CD4-positive, alpha-beta T cell treated with Interleukin-4 for 4 hours (primary cell): Measurements from ENCODE around the gene KLHL22.
A peak's percentile ranks its signal among the peaks of the same experiment; 100 is the strongest.
"Not testable (repeated sequence)": the region's sequence is repeated elsewhere in the genome, so short reads cannot be mapped to it uniquely, and the experiment has no call there.

Experiments used
- DNase-seq: peaks from one replicate; pipeline ENCODE4 v3.0.0-alpha.2; 2020

Gene KLHL22

GRCh38 chr22:20523086-20523983 is 27.7 kb upstream of the KLHL22 start:
- DNase-seq: peak; percentile 20

GRCh38 chr22:20522134-20523004 is 26.8 kb upstream of the KLHL22 start:
- no peak for DNase-seq

GRCh38 chr22:20520093-20520511 is 24.5 kb upstream of the KLHL22 start:
- peak; percentile 59 for DNase-seq

GRCh38 chr22:20519558-20519957 is 24.0 kb upstream of the KLHL22 start:
- DNase-seq: no peak

- no peak for DNase-seq
Measured at GRCh38 chr22:20517841-20518592, 22.4 kb upstream of the KLHL22 start.

GRCh38 chr22:20517422-20517821 is 21.8 kb upstream of the KLHL22 start:
- no peak for DNase-seq

GRCh38 chr22:20516399-20516798 is 20.8 kb upstream of the KLHL22 start:
- DNase-seq: no peak

GRCh38 chr22:20514658-20515406 is 19.2 kb upstream of the KLHL22 start:
- DNase-seq: no peak

GRCh38 chr22:20511578-20512229 is 16.1 kb upstream of the KLHL22 start:
- DNase-seq: no peak

GRCh38 chr22:20510811-20511577 is 15.4 kb upstream of the KLHL22 start:
- DNase-seq: no peak

- peak; percentile 73 for DNase-seq
Measured at GRCh38 chr22:20509344-20510047, 13.9 kb upstream of the KLHL22 start.

- no peak for DNase-seq
Measured at GRCh38 chr22:20508815-20509271, 13.2 kb upstream of the KLHL22 start.

- DNase-seq: not testable (repeated sequence)
Measured at GRCh38 chr22:20508067-20508755, 12.6 kb upstream of the KLHL22 start.

GRCh38 chr22:20507253-20508066 is 11.9 kb upstream of the KLHL22 start, which contains the start of gene MED15:
Gene MED15, plus strand, starts transcription at chr22:20507610. Its CDS starts 69 bp downstream, at chr22:20507679.
- DNase-seq: peak; percentile 86

GRCh38 chr22:20506543-20507252 is 11.1 kb upstream of the KLHL22 start:
- DNase-seq: no peak

- not testable (repeated sequence) for DNase-seq
Measured at GRCh38 chr22:20504293-20504922, 8.8 kb upstream of the KLHL22 start.

GRCh38 chr22:20503816-20504215 is 8.2 kb upstream of the KLHL22 start:
- DNase-seq: no peak
